GM18519 (cell line): Measurements from ENCODE around the gene GRHL3.

Experiments used
- ATAC-seq: cut with Tn5 transposase; IDR thresholded peaks from one replicate; pipeline ENCODE4 v1.9.1; 2021; ENCODE audit warnings: mild to moderate bottlenecking, moderate library complexity; ENCODE audit not compliant: unreplicated experiment, low FRiP score

Gene GRHL3

GRCh38 chr1:24340770-24341169 lies 21.6 kb downstream of the GRHL3 start:
- no peak for ATAC-seq

GRCh38 chr1:24341260-24341659 lies 22.1 kb downstream of the GRHL3 start:
- ATAC-seq: no peak

GRCh38 chr1:24343412-24344089 lies 24.4 kb downstream of the GRHL3 start:
- no peak for ATAC-seq

- ATAC-seq: no peak
Measured at GRCh38 chr1:24344090-24344742, 25.1 kb downstream of the GRHL3 start.

GRCh38 chr1:24345334-24345733 lies 26.2 kb downstream of the GRHL3 start:
- ATAC-seq: no peak

- no peak for ATAC-seq
Measured at GRCh38 chr1:24347159-24347934, 28.2 kb downstream of the GRHL3 start.

GRCh38 chr1:24348196-24348595 lies 29.0 kb downstream of the GRHL3 start:
- ATAC-seq: no peak

DNA sequence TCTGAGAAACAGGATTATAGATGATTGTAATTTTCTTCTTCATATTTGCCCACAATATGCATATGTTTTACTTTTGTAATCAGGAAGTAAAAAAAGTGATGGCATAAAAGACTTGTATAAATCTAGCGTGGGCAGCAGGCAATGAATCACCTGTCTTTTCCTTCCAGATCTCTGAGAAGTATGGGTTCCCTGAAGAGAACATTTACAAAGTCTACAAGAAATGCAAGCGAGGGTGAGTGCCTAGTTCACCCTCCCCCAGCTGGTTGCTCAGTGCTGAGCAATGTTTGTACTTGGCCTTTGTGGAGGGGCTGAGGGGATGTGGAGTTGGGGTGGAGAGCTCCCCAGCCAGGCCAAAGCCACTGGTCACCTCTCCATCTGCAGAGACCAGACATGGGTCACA lies 30.7 kb downstream of the GRHL3 start:
- no peak for ATAC-seq

GRCh38 chr1:24351247-24351646 lies 32.1 kb downstream of the GRHL3 start:
- no peak for ATAC-seq

- ATAC-seq: no peak
Measured at GRCh38 chr1:24351918-24352627, 32.9 kb downstream of the GRHL3 start.

DNA sequence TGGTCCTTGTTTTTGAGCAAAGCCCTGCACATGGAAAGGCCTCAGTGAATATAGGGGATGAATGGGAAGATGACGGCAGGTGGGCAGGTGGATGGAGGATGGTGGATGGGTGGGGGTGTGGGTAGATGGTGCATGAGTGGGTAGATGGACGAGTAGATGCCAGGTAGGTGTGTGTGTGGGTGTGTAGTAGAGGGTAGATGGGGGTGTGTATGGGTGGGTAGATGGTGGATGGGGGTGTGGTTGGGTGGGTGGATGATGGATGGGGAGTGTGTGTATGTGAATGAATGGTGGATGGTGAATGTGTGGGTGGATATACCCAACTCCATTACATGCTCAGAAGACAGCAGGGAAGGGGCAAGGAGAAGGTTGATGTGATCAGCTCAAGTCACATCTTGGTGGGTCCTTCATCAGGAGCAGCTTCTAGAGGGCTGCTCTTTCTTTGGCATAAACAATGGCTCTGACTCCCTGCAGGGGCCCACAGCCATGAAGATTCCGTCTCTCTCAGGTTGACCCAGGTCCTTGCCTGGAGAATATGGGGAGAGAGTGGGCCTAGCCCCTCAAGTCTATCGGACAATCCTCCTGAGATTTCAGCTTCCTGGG lies 34.2 kb downstream of the GRHL3 start:
- ATAC-seq: no peak

GRCh38 chr1:24355466-24355865 lies 36.3 kb downstream of the GRHL3 start:
- ATAC-seq: no peak

- no peak for ATAC-seq
Measured at GRCh38 chr1:24357038-24357437, 37.9 kb downstream of the GRHL3 start.

DNA sequence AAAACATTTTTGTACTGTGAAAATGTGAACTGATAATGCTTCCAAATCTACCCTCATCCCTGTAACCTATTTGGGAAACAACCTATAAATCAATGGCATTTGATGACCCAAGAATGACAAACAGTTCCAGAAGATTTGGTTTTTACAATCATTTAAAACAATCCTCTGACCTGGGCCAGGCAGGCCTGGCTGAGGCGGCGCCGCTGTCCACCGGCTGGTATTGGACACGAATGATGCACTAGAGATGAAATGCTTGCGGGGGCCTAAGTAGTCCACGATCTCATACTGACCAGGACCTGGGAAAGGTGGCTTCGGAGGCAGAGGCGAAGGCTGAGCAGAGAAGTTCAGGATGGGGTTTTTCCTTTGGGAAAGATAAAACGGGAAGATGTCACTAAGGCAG lies 41.5 kb downstream of the GRHL3 start:
- no peak for ATAC-seq

GRCh38 chr1:24361811-24362210 lies 42.7 kb downstream of the GRHL3 start:
- no peak for ATAC-seq

GRCh38 chr1:24362396-24362795 lies 43.2 kb downstream of the GRHL3 start:
- no peak for ATAC-seq

- ATAC-seq: no peak
Measured at GRCh38 chr1:24362982-24363614, 43.9 kb downstream of the GRHL3 start.

GRCh38 chr1:24363994-24364393 lies 44.8 kb downstream of the GRHL3 start:
- no peak for ATAC-seq

- no peak for ATAC-seq
Measured at GRCh38 chr1:24364605-24364974, 45.4 kb downstream of the GRHL3 start.

DNA sequence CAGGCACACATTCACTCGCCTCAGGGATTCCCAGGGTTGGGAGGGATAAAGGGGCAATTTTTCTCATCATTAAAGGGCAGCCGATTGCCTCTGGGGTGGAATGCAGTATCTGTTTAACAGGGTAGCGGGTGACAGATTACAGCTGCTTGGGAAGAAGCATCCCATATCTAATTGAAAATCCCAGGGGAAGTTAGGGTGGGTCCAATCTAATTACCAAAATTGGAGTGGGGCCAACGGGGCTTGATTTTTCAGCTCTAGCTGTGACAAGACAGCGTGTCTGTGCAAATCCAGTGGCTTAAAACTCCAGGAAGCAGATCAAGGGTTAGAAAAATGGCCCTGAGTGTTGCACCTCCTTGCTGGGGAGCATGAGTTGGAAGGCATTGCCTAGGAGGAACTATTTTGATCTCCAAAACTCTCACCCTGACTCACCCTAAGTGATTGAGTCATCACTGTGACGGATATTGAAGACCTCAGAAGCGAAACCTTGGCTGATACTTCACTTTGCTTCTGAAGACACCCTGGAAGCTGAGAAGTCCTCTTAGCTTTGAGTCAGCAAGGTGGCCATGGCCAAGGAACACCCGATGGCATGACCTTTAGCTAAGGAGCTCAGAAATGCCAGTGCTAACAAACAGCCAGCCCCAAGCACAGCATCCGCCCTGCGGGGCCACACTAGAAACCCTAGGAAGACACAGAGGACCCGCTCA lies 46.0 kb downstream of the GRHL3 start:
- ATAC-seq: no peak
